PC-9 (cell line): ENCODE data around the gene ZNF506.

Experiments used
- EZH2 ChIP-seq: fragments of 200-600 bp; sonication (generic); IDR thresholded peaks from 2 replicates; pipeline ENCODE4 v1.8.0; 2017; ENCODE audit warnings: antibody characterized with exemption, low read depth
- TF ChIP-seq, protein P1 (sequence below): fragments of 200-600 bp; sonication (generic); conservative IDR thresholded peaks from 2 replicates; pipeline ENCODE4 v1.6.1; 2017; ENCODE audit warnings: mixed run types, antibody characterized with exemption, mild to moderate bottlenecking, moderate library complexity

DNA sequence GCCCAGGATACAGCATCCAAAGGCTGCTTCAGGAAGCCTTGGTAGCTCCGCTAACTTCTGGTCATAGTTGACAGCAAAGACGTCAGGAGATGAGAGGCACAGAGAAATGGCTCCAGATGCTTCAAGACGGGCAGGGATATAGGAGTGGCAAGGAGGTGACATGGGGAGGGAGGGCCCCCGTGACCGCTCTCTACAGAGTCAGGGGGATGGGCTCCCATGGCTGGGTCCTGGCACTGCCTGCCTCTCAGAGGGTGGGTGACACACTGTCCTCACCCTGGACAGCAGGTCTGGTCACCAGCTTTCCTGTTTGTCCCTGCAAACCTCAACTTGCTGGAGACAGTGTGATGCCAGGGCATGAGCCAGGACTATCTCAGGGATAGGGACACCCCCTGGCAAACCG lies 78.4 kb downstream of the ZNF506 start:
- TF ChIP-seq, protein P1, sequence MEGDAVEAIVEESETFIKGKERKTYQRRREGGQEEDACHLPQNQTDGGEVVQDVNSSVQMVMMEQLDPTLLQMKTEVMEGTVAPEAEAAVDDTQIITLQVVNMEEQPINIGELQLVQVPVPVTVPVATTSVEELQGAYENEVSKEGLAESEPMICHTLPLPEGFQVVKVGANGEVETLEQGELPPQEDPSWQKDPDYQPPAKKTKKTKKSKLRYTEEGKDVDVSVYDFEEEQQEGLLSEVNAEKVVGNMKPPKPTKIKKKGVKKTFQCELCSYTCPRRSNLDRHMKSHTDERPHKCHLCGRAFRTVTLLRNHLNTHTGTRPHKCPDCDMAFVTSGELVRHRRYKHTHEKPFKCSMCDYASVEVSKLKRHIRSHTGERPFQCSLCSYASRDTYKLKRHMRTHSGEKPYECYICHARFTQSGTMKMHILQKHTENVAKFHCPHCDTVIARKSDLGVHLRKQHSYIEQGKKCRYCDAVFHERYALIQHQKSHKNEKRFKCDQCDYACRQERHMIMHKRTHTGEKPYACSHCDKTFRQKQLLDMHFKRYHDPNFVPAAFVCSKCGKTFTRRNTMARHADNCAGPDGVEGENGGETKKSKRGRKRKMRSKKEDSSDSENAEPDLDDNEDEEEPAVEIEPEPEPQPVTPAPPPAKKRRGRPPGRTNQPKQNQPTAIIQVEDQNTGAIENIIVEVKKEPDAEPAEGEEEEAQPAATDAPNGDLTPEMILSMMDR = no peak
- TF ChIP-seq EZH2 = no peak
